ENCODE results near the gene TINAGL1. TPM values are rescaled to one million over a fixed set of nuclear protein-coding genes. Genes with fewer than 3 reads are reported as not detected.

The TINAGL1 gene
- total RNA-seq, 1 donor from 2014 or later = 5.7 TPM

- H3K4me3 Mint-ChIP-seq (ENCODE audit: unreplicated experiment) = no peak overlapping the region
- H3K79me2 ChIP-seq (ENCODE audit: insufficient read depth, low read length) = no peaks in the 10 kb centered on the region
- no peak for FAIRE-seq
- no peak overlapping the region for H3K4me3 ChIP-seq (ENCODE audit: insufficient read depth, low read depth, low read length)
- no peaks in the 10 kb centered on the region for H3K9me3 ChIP-seq (ENCODE audit: insufficient read depth, low read depth, low read length)
- no peaks in the 10 kb centered on the region for H3K36me3 ChIP-seq (ENCODE audit: insufficient read depth, low read length)
- peaks cover 2% of the 10 kb centered on the region for H3K4me1 Mint-ChIP-seq (ENCODE audit: low read depth, unreplicated experiment)
- no peak for DNase-seq (ENCODE audit: low read depth)
- H2AFZ ChIP-seq (ENCODE audit: low read depth, low read length) = no peak overlapping the region
- TF ChIP-seq EZH2 (IDR thresholded peaks at IDR 0.05; ENCODE audit: insufficient read depth, low read length) = no peak
- no peak for TF ChIP-seq CTCF (IDR thresholded peaks at IDR 0.05; ENCODE audit: insufficient read depth, low read depth, low read length)
- no peak overlapping the region for H3K9ac ChIP-seq (ENCODE audit: low read length)
- no peaks in the 10 kb centered on the region for H3K36me3 Mint-ChIP-seq (ENCODE audit: low read depth, unreplicated experiment)
- H4K20me1 ChIP-seq (ENCODE audit: insufficient read depth, low read length) = no peaks in the 10 kb centered on the region
- no peaks in the 10 kb centered on the region for H3K27me3 ChIP-seq (ENCODE audit: insufficient read depth, low read length)
- no peaks in the 10 kb centered on the region for H3K9me3 Mint-ChIP-seq (ENCODE audit: unreplicated experiment)
- H3K4me1 ChIP-seq (ENCODE audit: insufficient read depth, low read length) = no peaks in the 10 kb centered on the region
- peaks cover 15% of the 10 kb centered on the region for H3K27me3 Mint-ChIP-seq (ENCODE audit: low read depth, unreplicated experiment)
- no peak overlapping the region for H3K27ac ChIP-seq (ENCODE audit: low read depth, low read length)
- no peak overlapping the region for H3K27ac Mint-ChIP-seq (ENCODE audit: unreplicated experiment)
- H3K4me2 ChIP-seq (ENCODE audit: low read length) = no peak overlapping the region
These were observed 24.3 kb downstream of the TINAGL1 start for GRCh38 chr1:31600641-31601040.

DNA sequence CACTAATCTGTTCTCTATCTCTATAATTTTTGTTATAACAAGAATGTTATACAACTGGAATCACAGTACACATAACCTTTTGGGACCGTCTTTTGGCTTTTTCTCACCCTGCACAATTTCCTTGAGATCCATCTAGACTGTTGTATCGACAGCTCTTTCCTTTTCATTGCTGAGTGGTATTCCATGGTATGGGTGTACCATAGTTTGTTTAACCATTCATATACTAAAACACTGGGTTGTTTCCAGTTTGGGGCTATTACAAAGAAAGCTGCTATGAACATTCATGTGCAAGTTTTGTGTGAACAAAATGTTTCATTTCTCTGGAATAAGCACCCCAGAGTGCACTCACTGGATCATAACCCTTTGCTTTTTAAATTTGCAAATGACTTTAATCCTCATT, 25.8 kb downstream of the TINAGL1 start:
- Histone ChIP-seq H3K9ac (ENCODE audit: low read length) (no peak overlapping the region), H3K9me3 (ENCODE audit: insufficient read depth, low read depth, low read length) (no peaks in the 10 kb centered on the region), H3K4me1 (ENCODE audit: insufficient read depth, low read length) (peaks cover 5% of the 10 kb centered on the region), H4K20me1 (ENCODE audit: insufficient read depth, low read length) (no peaks in the 10 kb centered on the region), H3K4me3 (ENCODE audit: insufficient read depth, low read depth, low read length) (no peak overlapping the region), H3K27me3 (ENCODE audit: insufficient read depth, low read length) (no peaks in the 10 kb centered on the region), H3K79me2 (ENCODE audit: insufficient read depth, low read length) (no peaks in the 10 kb centered on the region), H2AFZ (ENCODE audit: low read depth, low read length) (no peak overlapping the region), H3K4me2 (ENCODE audit: low read length) (no peak overlapping the region), H3K36me3 (ENCODE audit: insufficient read depth, low read length) (no peaks in the 10 kb centered on the region), H3K27ac (ENCODE audit: low read depth, low read length) (no peak overlapping the region)
- Mint-ChIP-seq H3K9me3 (ENCODE audit: unreplicated experiment) (no peaks in the 10 kb centered on the region), H3K36me3 (ENCODE audit: low read depth, unreplicated experiment) (no peaks in the 10 kb centered on the region), H3K4me3 (ENCODE audit: unreplicated experiment) (no peak overlapping the region), H3K27ac (ENCODE audit: unreplicated experiment) (no peak overlapping the region), H3K27me3 (ENCODE audit: low read depth, unreplicated experiment) (peaks cover 7% of the 10 kb centered on the region), H3K4me1 (ENCODE audit: low read depth, unreplicated experiment) (peaks cover 5% of the 10 kb centered on the region)
- TF ChIP-seq CTCF (IDR thresholded peaks at IDR 0.05; ENCODE audit: insufficient read depth, low read depth, low read length) = no peak
- TF ChIP-seq EZH2 (IDR thresholded peaks at IDR 0.05; ENCODE audit: insufficient read depth, low read length) = no peak
- no peak for DNase-seq (ENCODE audit: low read depth)
- FAIRE-seq = no peak

DNA sequence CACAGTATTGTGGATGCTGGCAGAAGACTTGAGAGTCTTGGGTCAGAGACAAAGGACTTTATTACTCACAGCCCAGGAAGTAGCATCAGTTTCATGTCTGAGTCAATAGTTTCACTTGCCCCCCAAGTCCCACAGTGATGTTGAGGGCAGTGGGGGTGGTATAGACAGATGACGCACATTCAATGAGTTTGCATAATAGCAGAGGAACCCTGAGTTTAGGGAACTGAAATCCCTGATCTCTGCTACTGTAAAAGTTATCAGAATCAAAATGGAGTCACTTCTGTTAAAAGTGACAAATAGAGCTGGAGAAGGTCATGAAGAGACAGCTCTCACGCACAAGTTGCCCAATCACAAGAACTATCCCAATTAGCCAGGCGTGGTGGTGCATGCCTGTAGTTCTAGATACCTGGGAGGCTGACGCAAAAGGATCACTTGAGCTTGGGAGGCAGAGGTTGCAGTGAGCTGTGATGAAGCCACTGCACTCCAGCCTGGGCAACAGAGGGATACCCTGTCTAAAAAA, 29.7 kb downstream of the TINAGL1 start:
- no peaks in the 10 kb centered on the region for H3K79me2 ChIP-seq (ENCODE audit: insufficient read depth, low read length)
- no peaks in the 10 kb centered on the region for H4K20me1 ChIP-seq (ENCODE audit: insufficient read depth, low read length)
- H3K27ac ChIP-seq (ENCODE audit: low read depth, low read length) = peak overlapping the region; percentile 54
- H3K4me3 ChIP-seq (ENCODE audit: insufficient read depth, low read depth, low read length) = no peak overlapping the region
- H3K36me3 Mint-ChIP-seq (ENCODE audit: low read depth, unreplicated experiment) = no peaks in the 10 kb centered on the region
- H3K27me3 ChIP-seq (ENCODE audit: insufficient read depth, low read length) = no peaks in the 10 kb centered on the region
- no peak overlapping the region for H3K9ac ChIP-seq (ENCODE audit: low read length)
- peak overlapping the region; percentile 0 for H2AFZ ChIP-seq (ENCODE audit: low read depth, low read length)
- TF ChIP-seq EZH2 (IDR thresholded peaks at IDR 0.05; ENCODE audit: insufficient read depth, low read length) (no peak), CTCF (IDR thresholded peaks at IDR 0.05; ENCODE audit: insufficient read depth, low read depth, low read length) (no peak)
- no peaks in the 10 kb centered on the region for H3K9me3 ChIP-seq (ENCODE audit: insufficient read depth, low read depth, low read length)
- peaks cover 5% of the 10 kb centered on the region for H3K4me1 ChIP-seq (ENCODE audit: insufficient read depth, low read length)
- H3K27ac Mint-ChIP-seq (ENCODE audit: unreplicated experiment) = no peak overlapping the region
- H3K9me3 Mint-ChIP-seq (ENCODE audit: unreplicated experiment) = no peaks in the 10 kb centered on the region
- peak overlapping the region; percentile 10 for H3K4me2 ChIP-seq (ENCODE audit: low read length)
- peaks cover 5% of the 10 kb centered on the region for H3K27me3 Mint-ChIP-seq (ENCODE audit: low read depth, unreplicated experiment)
- peaks cover 5% of the 10 kb centered on the region for H3K4me1 Mint-ChIP-seq (ENCODE audit: low read depth, unreplicated experiment)
- no peak for FAIRE-seq
- peak; percentile 88 for DNase-seq (ENCODE audit: low read depth)
- H3K36me3 ChIP-seq (ENCODE audit: insufficient read depth, low read length) = no peaks in the 10 kb centered on the region
- H3K4me3 Mint-ChIP-seq (ENCODE audit: unreplicated experiment) = no peak overlapping the region

Data from astrocyte (in vitro differentiated cells and primary cell).